Ovary (tissue), 9 donors: ENCODE data around the gene PLEKHG2. TPM values are rescaled to one million over a fixed set of nuclear protein-coding genes. Genes with fewer than 3 reads are reported as not detected.

Experiments
- DNase-seq, 5 donors: peaks; one replicate each; pipeline ENCODE4 v3.0.0-alpha.2; 2019 to 2020
- H3K27ac ChIP-seq, 2 donors: fragments of 200-600 bp; one replicate each; pipeline versions ENCODE4 v1.5.1 to v1.8.0; 2019 to 2022
- H3K27me3 ChIP-seq: fragments of 200-600 bp; one replicate; pipeline ENCODE4 v1.8.0; 2022
- H3K36me3 ChIP-seq: fragments of 200-600 bp; sonication (generic); one replicate; pipeline ENCODE4 v1.5.1; 2019
- H3K4me1 ChIP-seq: one replicate; pipeline ENCODE4 v1.8.1; 2013; ENCODE audit warnings: mild to moderate bottlenecking, moderate library complexity; ENCODE audit not compliant: insufficient read depth
- H3K4me3 ChIP-seq: fragments of 200-600 bp; sonication (generic); one replicate; pipeline ENCODE4 v1.5.1; 2017
- H3K9me3 ChIP-seq, 2 donors: fragments of 200-600 bp in 1 of 2; sonication (generic) in 1 of 2; one replicate each; pipeline versions ENCODE4 v1.5.1 to v1.8.1; 2013 to 2019; ENCODE audit warnings: mild to moderate bottlenecking in 1 of 2, moderate library complexity in 1 of 2
- CTCF ChIP-seq, 3 donors: fragments of 450-650 bp in 2 of 3; fragments of 200-600 bp in 1 of 3; IDR thresholded peaks; one replicate each; pipeline versions ENCODE4 v1.5.1 to v1.8.0; 2016 to 2022; ENCODE audit warnings: antibody characterized with exemption in 3 of 3, mild to moderate bottlenecking in 1 of 3
- EP300 ChIP-seq: sonication (generic); formaldehyde crosslinking; IDR thresholded peaks from one replicate; pipeline ENCODE4 v1.6.1; 2017; ENCODE audit warnings: antibody characterized with exemption
- POLR2A ChIP-seq: fragments of 450-650 bp; IDR thresholded peaks from one replicate; pipeline ENCODE4 v1.6.1; 2017; ENCODE audit warnings: antibody characterized with exemption, mild to moderate bottlenecking, moderate library complexity
- WGBS, 3 donors: extraction: QIAGEN DNeasy Blood & Tissue Kit in 1 of 3; methylation state at CpG; one replicate each; pipeline versions ENCODE4 v1.1.5 to v1.1.7; 2013 to 2017; 5-methylcytosine and 5-hydroxymethylcytosine counted together
- intact Hi-C, 4 donors: fragments of 100-400 bp; cut with DNase I; formaldehyde crosslinking; loops; one replicate each; pipeline versions ENCODE4 v1.11.0 to v1.15.1; 2022 to 2023
- polyA plus RNA-seq, 2 donors: library from polyadenylated mRNA; stranded (reverse); fragments of 200-250 nt in 1 of 2; fragments of 350-450 nt in 1 of 2; fragmentation: Illumina TruSeq in 1 of 2; extraction: RNeasy Lipid Tissue Mini Kit (QIAGEN cat#74804) in 1 of 2; gene quantifications; one replicate each; pipeline ENCODE4 v1.2.3, GENCODE V29; 2013 to 2014
- total RNA-seq, 7 donors: library from RNA; depleted of rRNA in 2 of 7; stranded (reverse); fragments of >200 nt in 2 of 7; fragmentation: NEBNext Ultra II Directional in 3 of 7; extraction: Animal tissue kit (Norgen Biotek cat#: 25700) in 3 of 7; gene quantifications; one replicate each; pipeline versions ENCODE4 v1.1.0 to v1.2.4, GENCODE V29; 2016 to 2023
- donor health status: DM: no; HTN: no; CAD: no; lungs with moderate emphysema.
- donor health status: DM: no; HTN: no; CAD: no.
- donor health status: Bipolar disorder and iron deficiency.
- donor health status: DM: yes; HTN: yes; CAD: no.
- donor health status: DM: no; HTN: no; CAD: no.
- donor health status: DM: yes; HTN: yes; CAD: no.

Gene PLEKHG2
- total and polyA plus RNA-seq, 9 donors: 8.6 to 68.0 (median 26.6) TPM

GRCh38 chr19:39380521-39381502 lies 31.7 kb upstream of the PLEKHG2 start:
- H3K4me1 ChIP-seq: no peaks in the 10 kb centered on the region
- DNase-seq: no peak
- no peaks in the 10 kb centered on the region for H3K36me3 ChIP-seq
- no peaks in the 10 kb centered on the region for H3K9me3 ChIP-seq
- H3K27ac ChIP-seq: no peak overlapping the region
- H3K27me3 ChIP-seq: no peaks in the 10 kb centered on the region
- TF ChIP-seq POLR2A: no peak
- no peak for TF ChIP-seq EP300
- no peak for TF ChIP-seq CTCF (IDR thresholded peaks at IDR 0.05)
- no peak overlapping the region for H3K4me3 ChIP-seq
- intact Hi-C loops: no loop called here
- WGBS, 3 donors: 90 to 91% (median 91%) methylated on average over 17 of the region's 17 CpGs

DNA sequence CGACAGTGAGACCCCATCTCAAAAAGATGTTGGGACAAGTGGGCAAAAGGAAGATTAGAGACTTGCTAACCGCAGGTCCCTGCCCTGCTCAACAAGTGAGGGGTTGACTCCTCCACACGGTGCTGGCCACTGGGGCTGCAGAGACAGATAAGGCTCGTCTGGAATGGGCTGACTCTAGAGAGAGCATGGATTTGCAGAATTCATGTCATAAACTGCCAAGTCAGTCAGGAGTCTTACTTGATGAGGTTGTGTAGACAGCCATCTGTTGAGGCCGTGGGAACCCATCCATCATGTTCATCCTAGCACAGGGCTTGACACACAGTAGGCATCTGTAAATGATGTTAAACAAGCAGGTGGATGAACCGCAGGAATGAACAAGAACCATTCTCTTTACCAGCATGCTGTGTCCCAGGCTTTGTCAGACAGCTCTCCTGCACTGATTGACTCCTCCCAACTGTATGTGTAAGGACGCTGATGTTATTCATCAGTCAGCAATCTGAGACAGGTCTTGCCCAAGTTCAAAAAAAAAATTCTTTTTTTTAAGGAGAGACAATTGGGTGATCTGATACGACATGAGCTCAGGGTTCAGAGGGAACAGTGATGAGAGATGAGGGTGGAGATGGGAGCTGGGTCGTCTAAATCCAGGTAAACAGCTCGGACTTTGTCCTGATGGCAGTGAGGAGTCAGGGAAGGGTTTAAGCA lies 30.4 kb upstream of the PLEKHG2 start:
- Histone ChIP-seq H3K27ac (no peak overlapping the region), H3K9me3 (no peaks in the 10 kb centered on the region), H3K4me1 (no peaks in the 10 kb centered on the region), H3K36me3 (no peaks in the 10 kb centered on the region), H3K4me3 (no peak overlapping the region), H3K27me3 (no peaks in the 10 kb centered on the region)
- TF ChIP-seq EP300 (no peak), POLR2A (no peak), CTCF (IDR thresholded peaks at IDR 0.05) (no peak)
- 61 to 71% (median 62%) methylated on average over 10 of the region's 10 CpGs for WGBS, 3 donors
- intact Hi-C loops: no loop called here
- DNase-seq: no peak

- no peak for TF ChIP-seq EP300
- no peak for TF ChIP-seq POLR2A
- no peak for TF ChIP-seq CTCF (IDR thresholded peaks at IDR 0.05)
- 81 to 86% (median 82%) methylated on average over 18 of the region's 18 CpGs for WGBS, 3 donors
- Histone ChIP-seq H3K4me1 (no peaks in the 10 kb centered on the region), H3K27me3 (no peaks in the 10 kb centered on the region), H3K27ac (no peak overlapping the region), H3K36me3 (no peaks in the 10 kb centered on the region), H3K4me3 (no peak overlapping the region), H3K9me3 (no peaks in the 10 kb centered on the region)
- no peak for DNase-seq
- intact Hi-C loops: no loop called here
Measured at GRCh38 chr19:39382991-39383828, 29.3 kb upstream of the PLEKHG2 start.
